Ascending aorta (tissue), 2 donors: ENCODE measurements around the gene USP10. TPM values are rescaled to one million over a fixed set of nuclear protein-coding genes. Genes with fewer than 3 reads are reported as not detected.

Source experiments
- DNase-seq, 2 donors: peaks; one replicate each; pipeline ENCODE4 v3.0.0-alpha.2; 2019; ENCODE audit warnings: low spot score in 2 of 2
- H3K27ac ChIP-seq, 2 donors: fragments of 200-600 bp; sonication (generic); one replicate each; pipeline ENCODE4 v1.5.1; 2016 to 2017; ENCODE audit warnings: mild to moderate bottlenecking in 1 of 2
- H3K27me3 ChIP-seq: fragments of 200-600 bp; sonication (generic); one replicate; pipeline ENCODE4 v1.5.1; 2017
- H3K36me3 ChIP-seq, 2 donors: fragments of 200-600 bp; sonication (generic); one replicate each; pipeline ENCODE4 v1.5.1; 2016
- H3K4me1 ChIP-seq, 2 donors: fragments of 200-600 bp; sonication (generic); one replicate each; pipeline ENCODE4 v1.5.1; 2016 to 2017; ENCODE audit warnings: mild to moderate bottlenecking in 1 of 2
- H3K4me3 ChIP-seq, 2 donors: fragments of 200-600 bp; sonication (generic); one replicate each; pipeline ENCODE4 v1.5.1; 2016 to 2017; ENCODE audit warnings: mild to moderate bottlenecking in 1 of 2
- H3K9me3 ChIP-seq, 2 donors: fragments of 200-600 bp; sonication (generic); one replicate each; pipeline ENCODE4 v1.5.1; 2016
- intact Hi-C: fragments of 100-400 bp; cut with DNase I; formaldehyde crosslinking; loops from one replicate; pipeline ENCODE4 v1.15.1; 2023
- total RNA-seq: library from RNA; depleted of rRNA; stranded (reverse); fragments of >200 nt; gene quantifications from one replicate; pipeline ENCODE4 v1.1.0, GENCODE V29; 2016
- TF ChIP-seq, protein P1 (sequence below), 3 experiments: fragments of 200-600 bp in 2 of 3; fragments of 450-650 bp in 1 of 3; sonication (generic) in 2 of 3; IDR thresholded peaks; one replicate each; pipeline ENCODE4 v1.5.1; 2016 to 2019; ENCODE audit warnings: antibody characterized with exemption in 3 of 3, mild to moderate bottlenecking in 1 of 3, moderate library complexity in 1 of 3

Gene USP10
- total RNA-seq, 1 donor from 2014 or later: 27.8 TPM

DNA sequence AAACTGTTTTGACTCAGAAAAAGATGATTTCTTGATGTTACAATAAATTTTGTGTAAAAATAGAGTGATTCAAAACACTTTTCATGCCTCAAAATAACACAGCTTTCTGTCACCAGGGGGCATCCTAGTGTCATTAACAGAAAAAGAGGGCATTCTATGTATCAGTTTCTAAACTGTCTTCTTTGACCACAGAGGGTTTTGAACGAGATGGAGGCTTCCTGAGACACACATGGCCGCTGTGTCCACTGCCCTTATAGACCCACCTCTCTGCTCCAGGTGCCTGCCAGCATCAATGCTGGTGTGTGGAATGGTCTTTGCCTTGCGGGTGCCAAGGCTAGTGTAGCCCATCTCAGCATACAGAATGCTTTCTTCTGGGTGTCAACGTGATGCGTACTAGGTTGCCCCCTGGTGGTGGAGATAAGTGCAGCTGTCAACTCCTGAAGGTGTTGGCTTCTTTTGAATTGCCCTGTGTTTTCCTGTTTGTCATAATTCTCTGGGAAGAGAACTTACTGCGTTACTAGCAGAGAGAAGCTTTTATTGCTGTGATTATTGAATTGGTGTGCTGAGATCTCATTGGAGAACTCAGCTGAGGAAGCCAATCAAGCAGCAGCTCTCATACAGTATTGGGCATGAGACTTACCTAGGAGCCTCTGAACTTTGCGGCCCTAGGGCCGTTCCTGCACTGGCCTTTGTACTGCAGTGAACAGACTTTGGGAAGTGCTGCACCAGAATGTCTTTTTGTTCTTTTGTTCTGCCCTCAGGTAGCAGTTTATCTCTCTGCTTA lies 38.6 kb downstream of the USP10 start:
- DNase-seq: peak; percentile 33 to 85

DNA sequence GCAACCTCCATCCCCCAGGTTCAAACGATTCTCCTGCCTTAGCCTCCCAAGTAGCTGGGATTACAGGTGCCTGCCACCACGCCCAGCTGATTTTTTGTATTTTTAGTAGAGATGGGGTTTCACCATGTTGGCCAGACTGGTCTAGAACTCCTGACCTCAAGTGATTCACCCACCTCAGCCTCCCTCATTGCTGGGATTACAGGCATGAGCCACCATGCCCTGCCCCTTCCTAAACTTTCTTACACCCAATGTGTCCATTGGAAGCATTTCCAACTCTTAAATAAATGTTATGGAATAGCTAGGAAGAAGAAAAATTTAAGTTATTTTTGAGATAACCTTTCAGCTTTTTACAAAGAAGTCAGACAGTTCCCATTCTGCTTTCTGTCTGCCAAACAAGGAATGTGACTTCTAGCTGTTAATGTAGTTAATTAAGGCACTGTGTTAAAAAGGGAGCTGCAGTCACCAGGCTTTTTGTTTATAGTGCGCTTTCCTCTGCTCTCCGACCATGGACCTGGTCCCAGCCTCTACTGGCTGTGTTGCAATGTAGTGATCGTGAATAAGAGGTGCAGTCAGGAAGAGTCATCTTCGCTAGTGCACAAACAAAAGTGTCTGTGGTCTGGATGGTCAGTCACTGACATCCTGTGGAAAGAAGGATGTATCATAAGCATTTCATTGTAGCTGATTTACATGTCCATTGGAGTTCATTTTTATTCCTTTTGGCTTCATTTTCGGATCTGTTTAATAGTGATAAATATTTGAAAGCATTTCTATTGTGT lies 39.7 kb downstream of the USP10 start:
- no peak overlapping the region for H3K4me3 ChIP-seq
- no peak for DNase-seq
- peaks cover 0 to 9% of the 10 kb centered on the region in 2 donors for H3K4me1 ChIP-seq
- no peaks in the 10 kb centered on the region for H3K27me3 ChIP-seq
- H3K36me3 ChIP-seq: peaks cover 0 to 7% of the 10 kb centered on the region in 2 donors
- TF ChIP-seq, protein P1, sequence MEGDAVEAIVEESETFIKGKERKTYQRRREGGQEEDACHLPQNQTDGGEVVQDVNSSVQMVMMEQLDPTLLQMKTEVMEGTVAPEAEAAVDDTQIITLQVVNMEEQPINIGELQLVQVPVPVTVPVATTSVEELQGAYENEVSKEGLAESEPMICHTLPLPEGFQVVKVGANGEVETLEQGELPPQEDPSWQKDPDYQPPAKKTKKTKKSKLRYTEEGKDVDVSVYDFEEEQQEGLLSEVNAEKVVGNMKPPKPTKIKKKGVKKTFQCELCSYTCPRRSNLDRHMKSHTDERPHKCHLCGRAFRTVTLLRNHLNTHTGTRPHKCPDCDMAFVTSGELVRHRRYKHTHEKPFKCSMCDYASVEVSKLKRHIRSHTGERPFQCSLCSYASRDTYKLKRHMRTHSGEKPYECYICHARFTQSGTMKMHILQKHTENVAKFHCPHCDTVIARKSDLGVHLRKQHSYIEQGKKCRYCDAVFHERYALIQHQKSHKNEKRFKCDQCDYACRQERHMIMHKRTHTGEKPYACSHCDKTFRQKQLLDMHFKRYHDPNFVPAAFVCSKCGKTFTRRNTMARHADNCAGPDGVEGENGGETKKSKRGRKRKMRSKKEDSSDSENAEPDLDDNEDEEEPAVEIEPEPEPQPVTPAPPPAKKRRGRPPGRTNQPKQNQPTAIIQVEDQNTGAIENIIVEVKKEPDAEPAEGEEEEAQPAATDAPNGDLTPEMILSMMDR (IDR thresholded peaks at IDR 0.05): no peak
- intact Hi-C loops: no loop called here
- no peaks in the 10 kb centered on the region for H3K9me3 ChIP-seq
- no peak overlapping the region for H3K27ac ChIP-seq

More for the DNA sequence above, 38.6 kb downstream of the USP10 start:
- H3K4me1 ChIP-seq: peaks cover 0 to 9% of the 10 kb centered on the region in 2 donors
- intact Hi-C loops: no loop called here
- H3K9me3 ChIP-seq: no peaks in the 10 kb centered on the region
- no peak overlapping the region for H3K4me3 ChIP-seq
- H3K27ac ChIP-seq: no peak overlapping the region
- TF ChIP-seq, protein P1 (IDR thresholded peaks at IDR 0.05): peak; percentile 70 to 87 (median 77)
- H3K36me3 ChIP-seq: peaks cover 0 to 7% of the 10 kb centered on the region in 2 donors
- no peaks in the 10 kb centered on the region for H3K27me3 ChIP-seq

DNA sequence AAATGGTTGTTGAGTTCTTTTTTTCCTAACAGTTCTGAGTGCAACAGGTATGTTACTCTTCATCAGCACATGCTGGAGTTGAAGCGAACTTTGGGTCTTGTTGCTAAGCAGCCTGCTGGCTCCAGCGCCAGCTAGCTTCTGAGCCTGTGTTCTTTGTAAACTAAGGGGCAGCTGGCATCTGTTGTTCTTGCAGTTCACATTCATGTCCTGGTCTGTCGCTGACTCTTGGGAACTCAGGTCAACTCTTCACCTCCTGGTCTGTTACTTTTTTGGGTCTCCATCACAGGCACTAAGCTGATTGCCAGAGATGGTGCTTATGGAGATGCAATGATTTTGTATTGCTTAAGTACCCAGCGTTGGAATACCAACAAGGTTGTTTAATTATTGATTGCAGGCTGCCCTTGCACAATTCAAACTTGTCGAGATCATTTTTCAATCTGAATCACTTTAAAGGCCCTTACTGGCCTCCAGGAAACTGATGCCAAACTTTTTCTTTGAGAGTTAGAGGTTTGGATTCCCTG lies 40.9 kb downstream of the USP10 start:
- Histone ChIP-seq H3K4me3 (no peak overlapping the region), H3K27ac (no peak overlapping the region), H3K36me3 (peaks cover 0 to 17% of the 10 kb centered on the region in 2 donors), H3K27me3 (no peaks in the 10 kb centered on the region), H3K9me3 (no peaks in the 10 kb centered on the region), H3K4me1 (peaks cover 0 to 9% of the 10 kb centered on the region in 2 donors)
- TF ChIP-seq, protein P1 (IDR thresholded peaks at IDR 0.05): no peak
- intact Hi-C loops: no loop called here
- no peak for DNase-seq

DNA sequence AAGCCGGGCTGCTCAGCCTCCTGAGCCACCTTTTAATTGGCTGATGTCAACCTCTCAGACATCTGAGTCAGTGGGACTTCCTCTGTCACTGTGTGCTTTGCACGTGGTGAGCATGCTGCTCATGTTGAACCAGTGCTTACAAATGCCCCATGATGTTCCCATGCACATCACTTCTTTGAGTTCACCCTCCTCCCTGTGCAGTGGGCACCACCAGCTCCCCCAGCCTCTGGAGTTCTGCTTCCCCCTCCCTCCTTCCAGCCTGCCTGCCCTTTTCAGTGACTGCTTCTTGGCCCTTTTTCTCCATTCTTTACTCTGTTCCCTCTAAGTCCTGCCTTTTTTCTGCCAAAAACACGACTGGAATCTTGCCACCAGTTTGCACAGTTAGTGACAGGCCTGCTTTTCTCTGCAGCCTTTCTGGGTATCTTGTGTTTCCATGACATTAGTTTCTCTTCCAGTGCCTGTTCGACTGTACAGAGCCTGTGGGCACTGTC lies 41.6 kb downstream of the USP10 start:
- intact Hi-C loops: no loop called here
- Histone ChIP-seq H3K27me3 (no peaks in the 10 kb centered on the region), H3K36me3 (peaks cover 0 to 20% of the 10 kb centered on the region in 2 donors), H3K4me1 (peaks cover 0 to 9% of the 10 kb centered on the region in 2 donors), H3K27ac (no peak overlapping the region), H3K9me3 (no peaks in the 10 kb centered on the region), H3K4me3 (no peak overlapping the region)
- TF ChIP-seq, protein P1 (IDR thresholded peaks at IDR 0.05): no peak
- DNase-seq: no peak

DNA sequence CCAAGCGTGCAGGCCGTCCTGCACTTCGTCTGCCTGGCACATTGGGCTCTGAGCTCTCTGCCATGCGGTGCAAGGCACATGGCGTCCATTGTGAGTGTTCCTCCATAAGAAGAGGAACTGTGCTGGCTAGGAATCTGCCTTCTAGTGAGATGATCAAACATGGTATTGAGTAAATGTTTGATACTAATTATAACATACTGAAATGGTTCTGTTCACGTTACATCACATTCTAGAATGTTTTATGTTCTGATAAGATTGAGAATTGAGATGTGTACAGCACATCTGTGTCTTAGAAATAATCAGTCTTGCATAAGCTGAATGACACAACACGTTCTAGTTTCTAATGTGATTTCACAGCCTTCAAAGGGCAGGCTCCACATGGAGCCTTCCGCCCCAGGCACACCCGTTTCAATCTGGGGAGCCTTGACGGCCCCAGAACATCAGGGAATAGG lies 42.9 kb downstream of the USP10 start:
- DNase-seq: no peak
- Histone ChIP-seq H3K27ac (no peak overlapping the region), H3K4me3 (no peak overlapping the region), H3K27me3 (no peaks in the 10 kb centered on the region), H3K36me3 (peaks cover 0 to 20% of the 10 kb centered on the region in 2 donors), H3K4me1 (peaks cover 0 to 9% of the 10 kb centered on the region in 2 donors), H3K9me3 (no peaks in the 10 kb centered on the region)
- TF ChIP-seq, protein P1 (IDR thresholded peaks at IDR 0.05): no peak
- intact Hi-C loops: no loop called here
